HepG2 (cell line): ENCODE results near the gene RHBDL3. TPM values are rescaled to one million over a fixed set of nuclear protein-coding genes. Genes with fewer than 3 reads are reported as not detected.
A peak's percentile ranks its signal among the peaks of the same experiment; 100 is the strongest.

Source experiments
- ARNT2 ChIP-seq: sonication (generic); formaldehyde crosslinking; IDR thresholded peaks from 2 replicates; pipeline ENCODE4 v1.8.0; 2022; ENCODE audit warnings: mild to moderate bottlenecking, low read depth, missing genetic modification reagents, moderate library complexity
- EHMT2 ChIP-seq: fragments of 200-600 bp; sonication (generic); IDR thresholded peaks from 2 replicates; pipeline ENCODE4 v1.7.0; 2017; ENCODE audit warnings: antibody characterized with exemption, low read depth, low read length, borderline replicate concordance
- GATA4 ChIP-seq: sonication (generic); IDR thresholded peaks from 2 replicates; pipeline ENCODE4 v1.6.1; 2016; ENCODE audit warnings: antibody characterized with exemption, low read depth, borderline replicate concordance
- GMEB1 ChIP-seq: sonication (generic); formaldehyde crosslinking; IDR thresholded peaks from 2 replicates; pipeline ENCODE4 v1.5.1; 2020; ENCODE audit warnings: missing genetic modification reagents, mild to moderate bottlenecking, borderline replicate concordance
- HDAC1 ChIP-seq: sonication (generic); formaldehyde crosslinking; IDR thresholded peaks from 2 replicates; pipeline ENCODE4 v1.5.1; 2020; ENCODE audit warnings: mild to moderate bottlenecking, missing genetic modification reagents
- HNF4G ChIP-seq, 2 experiments: sonication (generic) in 1 of 2; formaldehyde crosslinking in 1 of 2; IDR thresholded peaks; 2 replicates each; pipeline versions ENCODE4 v1.4.0 to v1.6.1; 2011 to 2020; ENCODE audit warnings: borderline replicate concordance in 2 of 2, low read depth in 2 of 2, mild to moderate bottlenecking in 2 of 2, low read length in 1 of 2, missing genetic modification reagents in 1 of 2, moderate library complexity in 1 of 2
- HNRNPK ChIP-seq: fragments of 200-400 bp; formaldehyde crosslinking; IDR thresholded peaks from 2 replicates; pipeline ENCODE4 v1.6.1; 2018; ENCODE audit warnings: low read length, low read depth, moderate library complexity, mild to moderate bottlenecking; ENCODE audit not compliant: poor library complexity, severe bottlenecking
- KDM4B ChIP-seq: sonication (generic); formaldehyde crosslinking; IDR thresholded peaks from 2 replicates; pipeline ENCODE4 v1.4.0; 2020; ENCODE audit warnings: missing genetic modification reagents
- MLX ChIP-seq: IDR thresholded peaks from 2 replicates; pipeline ENCODE4 v1.6.1; 2016
- SATB2 ChIP-seq: sonication (generic); formaldehyde crosslinking; IDR thresholded peaks from 2 replicates; pipeline ENCODE4 v1.5.0; 2020; ENCODE audit warnings: missing genetic modification reagents
- SIX1 ChIP-seq: sonication (generic); formaldehyde crosslinking; IDR thresholded peaks from 2 replicates; pipeline ENCODE4 v1.4.0; 2020; ENCODE audit warnings: missing genetic modification reagents, borderline replicate concordance
- STAT5B ChIP-seq: sonication (generic); formaldehyde crosslinking; IDR thresholded peaks from 2 replicates; pipeline ENCODE4 v1.4.0; 2020; ENCODE audit warnings: missing genetic modification reagents
- ZBTB26 ChIP-seq: IDR thresholded peaks from 2 replicates; pipeline ENCODE4 v1.6.1; 2016; ENCODE audit warnings: missing compliant biosample characterization, missing genetic modification reagents, borderline replicate concordance
- ZHX1 ChIP-seq: sonication (generic); formaldehyde crosslinking; IDR thresholded peaks from 2 replicates; pipeline ENCODE4 v1.8.1; 2022; ENCODE audit warnings: low read depth, mild to moderate bottlenecking, missing genetic modification reagents
- ZNF224 ChIP-seq: sonication (generic); formaldehyde crosslinking; IDR thresholded peaks from 2 replicates; pipeline ENCODE4 v1.5.0; 2020; ENCODE audit warnings: mild to moderate bottlenecking, missing genetic modification reagents
- ZNF292 ChIP-seq: sonication (generic); formaldehyde crosslinking; IDR thresholded peaks from 2 replicates; pipeline ENCODE4 v1.8.1; 2022; ENCODE audit warnings: mild to moderate bottlenecking, low read depth, missing genetic modification reagents, borderline replicate concordance
- ZNF432 ChIP-seq: sonication (generic); formaldehyde crosslinking; IDR thresholded peaks from 2 replicates; pipeline ENCODE4 v1.5.0; 2020; ENCODE audit warnings: missing genetic modification reagents, mild to moderate bottlenecking, borderline replicate concordance
- ZNF557 ChIP-seq: sonication (generic); formaldehyde crosslinking; IDR thresholded peaks from 2 replicates; pipeline ENCODE4 v1.4.0; 2020; ENCODE audit warnings: missing genetic modification reagents
- ZNF563 ChIP-seq: sonication (generic); formaldehyde crosslinking; IDR thresholded peaks from 2 replicates; pipeline ENCODE4 v1.8.0; 2022; ENCODE audit warnings: mild to moderate bottlenecking, moderate library complexity, missing genetic modification reagents
- ZNF790 ChIP-seq: sonication (generic); formaldehyde crosslinking; IDR thresholded peaks from 2 replicates; pipeline ENCODE4 v1.8.0; 2022; ENCODE audit warnings: missing genetic modification reagents, mild to moderate bottlenecking, borderline replicate concordance
- ZUFSP ChIP-seq: sonication (generic); formaldehyde crosslinking; IDR thresholded peaks from 2 replicates; pipeline ENCODE4 v1.9.0; 2021; ENCODE audit warnings: missing genetic modification reagents, mild to moderate bottlenecking, borderline replicate concordance
- polyA plus RNA-seq, 8 experiments: library from polyadenylated mRNA; depleted of rRNA in 3 of 8; stranded (reverse) in 7 of 8; unstranded in 1 of 8; fragments of >200 nt; fragmentation: Illumina TruSeq in 4 of 8; extraction: Trizol in 4 of 8; gene quantifications; 2 replicates each; pipeline versions ENCODE4 v1.2.1 to v1.2.3, GENCODE V29; 2011 to 2016; ENCODE audit warnings: low read depth in 4 of 8, missing spikeins in 1 of 8, mixed read lengths in 1 of 8; ENCODE audit not compliant: insufficient read depth in 1 of 8
- total RNA-seq, 5 experiments: library from RNA; depleted of rRNA; stranded (reverse); fragments of >200 nt; fragmentation: Illumina TruSeq; extraction: Trizol; gene quantifications; 2 replicates each; pipeline ENCODE4 v1.2.3, GENCODE V29; 2016; ENCODE audit warnings: low read depth in 1 of 5

Gene RHBDL3
- total and polyA plus RNA-seq, 2 of the 13 experiments (the other 11 are each of a cell fraction or from before 2014, with no cell fraction given), result 0.09 TPM; not detected in 1

GRCh38 chr17:32341141-32341856, 75.7 kb downstream of the RHBDL3 start (continued):
- TF ChIP-seq ZBTB26 (CRISPR knock-in tag), result no peak
- no peak for TF ChIP-seq HNF4G (IDR thresholded peaks at IDR 0.05; ENCODE audit: borderline replicate concordance, low read depth, low read length)
- peak; percentile 46; the same call in 1 of the 2 replicates for TF ChIP-seq HNF4G (CRISPR knock-in tag; IDR thresholded peaks at IDR 0.05; ENCODE audit: borderline replicate concordance, low read depth)
- no peak for TF ChIP-seq ZHX1 (CRISPR knock-in tag)
- no peak for TF ChIP-seq SIX1 (CRISPR knock-in tag)
- TF ChIP-seq EHMT2, result no peak
- TF ChIP-seq GMEB1 (CRISPR knock-in tag), result no peak
- TF ChIP-seq ZNF432 (CRISPR knock-in tag), result no peak
- no peak for TF ChIP-seq ZNF557 (CRISPR knock-in tag)
- TF ChIP-seq ZNF790, result no peak
- no peak for TF ChIP-seq GATA4
- TF ChIP-seq STAT5B (CRISPR knock-in tag), result no peak
- TF ChIP-seq SATB2 (CRISPR knock-in tag), result no peak
- no peak for TF ChIP-seq ZUFSP
- TF ChIP-seq KDM4B, result no peak
- TF ChIP-seq HNRNPK, result no peak
- TF ChIP-seq HDAC1 (CRISPR knock-in tag), result peak; percentile 60
- TF ChIP-seq ZNF563 (CRISPR knock-in tag), result no peak
- TF ChIP-seq MLX, result no peak
- TF ChIP-seq ARNT2 (CRISPR knock-in tag), result no peak
- no peak for TF ChIP-seq ZNF224 (CRISPR knock-in tag)
- TF ChIP-seq ZNF292, result no peak
